H9 (cell line): Measurements from ENCODE around the gene RASSF3. TPM values are rescaled to one million over a fixed set of nuclear protein-coding genes. Genes with fewer than 3 reads are reported as not detected.

Source experiments
- DNase-seq: peaks from one replicate; pipeline ENCODE4 v3.0.0-alpha.2; 2017
- H2AFZ ChIP-seq: one replicate; pipeline ENCODE4 v1.6.1; 2013; ENCODE audit warnings: mild to moderate bottlenecking, low read length, control low read depth, moderate library complexity
- H2AK5ac ChIP-seq: 2 replicates; pipeline ENCODE4 v1.6.1; 2013; ENCODE audit warnings: low read length, control low read depth, mixed read lengths; ENCODE audit not compliant: insufficient read length
- H2BK120ac ChIP-seq: one replicate; pipeline ENCODE4 v1.6.1; 2013; ENCODE audit warnings: low read depth, mild to moderate bottlenecking, low read length, control low read depth, inconsistent platforms; ENCODE audit not compliant: poor library complexity, severe bottlenecking
- H2BK12ac ChIP-seq: 2 replicates; pipeline ENCODE4 v1.6.1; 2013; ENCODE audit warnings: low read length, control low read depth, mixed read lengths, low read depth; ENCODE audit not compliant: insufficient read length
- H2BK15ac ChIP-seq: 2 replicates; pipeline ENCODE4 v1.6.1; 2013; ENCODE audit warnings: low read depth, low read length, control low read depth
- H2BK20ac ChIP-seq: one replicate; pipeline ENCODE4 v1.6.1; 2013; ENCODE audit warnings: low read depth, mild to moderate bottlenecking, low read length, control low read depth, inconsistent platforms; ENCODE audit not compliant: poor library complexity, severe bottlenecking
- H2BK5ac ChIP-seq: 2 replicates; pipeline ENCODE4 v1.6.1; 2013; ENCODE audit warnings: low read length, control low read depth, mixed read lengths; ENCODE audit not compliant: insufficient read length
- H3K14ac ChIP-seq: 2 replicates; pipeline ENCODE4 v1.6.1; 2013; ENCODE audit warnings: low read length, control low read depth; ENCODE audit not compliant: insufficient read depth
- H3K18ac ChIP-seq: 2 replicates; pipeline ENCODE4 v1.6.1; 2013; ENCODE audit warnings: low read depth, mild to moderate bottlenecking, mixed read lengths, low read length, control low read depth; ENCODE audit not compliant: insufficient read length
- H3K23ac ChIP-seq: 2 replicates; pipeline ENCODE4 v1.6.1; 2013; ENCODE audit warnings: low read length, control low read depth, mixed read lengths, low read depth; ENCODE audit not compliant: insufficient read length
- H3K23me2 ChIP-seq: 2 replicates; pipeline ENCODE4 v1.6.1; 2013; ENCODE audit warnings: low read depth, mild to moderate bottlenecking, mixed read lengths, low read length, control low read depth; ENCODE audit not compliant: insufficient read length, poor library complexity, severe bottlenecking
- H3K27ac ChIP-seq: 2 replicates; pipeline ENCODE4 v1.5.1; 2013; ENCODE audit warnings: low read length, control low read depth, mixed read lengths, low read depth; ENCODE audit not compliant: insufficient read length
- H3K27me3 ChIP-seq: 2 replicates; pipeline ENCODE4 v1.6.1; 2013; ENCODE audit warnings: low read length, control low read depth, inconsistent platforms; ENCODE audit not compliant: insufficient read depth
- H3K4ac ChIP-seq: 2 replicates; pipeline ENCODE4 v1.6.1; 2013; ENCODE audit warnings: low read depth, mild to moderate bottlenecking, control low read depth, inconsistent platforms, low read length, moderate library complexity
- H3K4me1 ChIP-seq: 2 replicates; pipeline ENCODE4 v1.6.1; 2013; ENCODE audit warnings: low read length, control low read depth, inconsistent platforms; ENCODE audit not compliant: insufficient read depth
- H3K4me2 ChIP-seq: 2 replicates; pipeline ENCODE4 v1.6.1; 2013; ENCODE audit warnings: low read length, control low read depth, mixed read lengths; ENCODE audit not compliant: insufficient read length, insufficient read depth
- H3K56ac ChIP-seq: 2 replicates; pipeline ENCODE4 v1.6.1; 2013; ENCODE audit warnings: low read depth, mild to moderate bottlenecking, mixed read lengths, low read length, control low read depth; ENCODE audit not compliant: insufficient read length
- H3K79me1 ChIP-seq: 2 replicates; pipeline ENCODE4 v1.6.1; 2013; ENCODE audit warnings: low read depth, mild to moderate bottlenecking, moderate library complexity, low read length, control low read depth, inconsistent platforms; ENCODE audit not compliant: insufficient read depth, poor library complexity, severe bottlenecking
- H3K79me2 ChIP-seq: 2 replicates; pipeline ENCODE4 v1.6.1; 2013; ENCODE audit warnings: low read length, control low read depth, inconsistent platforms; ENCODE audit not compliant: insufficient read depth
- H3K9ac ChIP-seq: 2 replicates; pipeline ENCODE4 v1.6.1; 2013; ENCODE audit warnings: low read length, control low read depth, mixed read lengths; ENCODE audit not compliant: insufficient read length; ENCODE audit errors: extremely low read depth
- H3K9me3 ChIP-seq: one replicate; pipeline ENCODE4 v1.6.1; 2013; ENCODE audit warnings: low read depth, low read length, inconsistent platforms; ENCODE audit not compliant: control insufficient read depth
- H3T11ph ChIP-seq: one replicate; pipeline ENCODE4 v1.6.1; 2013; ENCODE audit warnings: mild to moderate bottlenecking, low read length, control low read depth, inconsistent platforms
- H4K20me1 ChIP-seq: one replicate; pipeline ENCODE4 v1.6.1; 2013; ENCODE audit not compliant: control insufficient read depth, insufficient read length, insufficient read depth
- H4K5ac ChIP-seq: 2 replicates; pipeline ENCODE4 v1.6.1; 2013; ENCODE audit warnings: low read depth, mild to moderate bottlenecking, mixed read lengths, low read length, control low read depth; ENCODE audit not compliant: insufficient read length
- H4K8ac ChIP-seq: replicated peaks from 2 replicates; pipeline ENCODE4 v1.6.1; 2013; ENCODE audit warnings: low read length, control low read depth, mixed read lengths, low read depth; ENCODE audit not compliant: insufficient read length
- H4K91ac ChIP-seq: 2 replicates; pipeline ENCODE4 v1.6.1; 2013; ENCODE audit warnings: low read depth, mild to moderate bottlenecking, moderate library complexity, mixed read lengths, low read length, control low read depth; ENCODE audit not compliant: insufficient read length
- H3K27ac Mint-ChIP-seq, 3 experiments: 2 replicates in 2 of 3; 3 replicates in 1 of 3; pipeline ENCODE4 v1.8.0; 2020 to 2021; ENCODE audit warnings: mixed read lengths in 3 of 3, mild to moderate bottlenecking in 1 of 3, moderate library complexity in 1 of 3
- H3K27me3 Mint-ChIP-seq: 2 replicates; pipeline ENCODE4 v1.8.0; 2021; ENCODE audit warnings: low read depth, mild to moderate bottlenecking, moderate library complexity, mixed read lengths
- H3K36me3 Mint-ChIP-seq, 3 experiments: 2 replicates in 2 of 3; 3 replicates in 1 of 3; pipeline ENCODE4 v1.8.0; 2020 to 2021; ENCODE audit warnings: low read depth in 3 of 3, mixed read lengths in 3 of 3; ENCODE audit not compliant: insufficient read depth in 1 of 3
- H3K4me1 Mint-ChIP-seq, 2 experiments: 2 replicates each; pipeline ENCODE4 v1.8.0; 2020; ENCODE audit warnings: mixed read lengths in 2 of 2
- H3K4me3 Mint-ChIP-seq, 2 experiments: 2 replicates in 1 of 2; 3 replicates in 1 of 2; pipeline ENCODE4 v1.8.0; 2020 to 2021; ENCODE audit warnings: mild to moderate bottlenecking in 2 of 2, mixed read lengths in 2 of 2, moderate library complexity in 1 of 2
- H3K9me3 Mint-ChIP-seq, 2 experiments: 2 replicates in 1 of 2; 3 replicates in 1 of 2; pipeline ENCODE4 v1.8.0; 2020; ENCODE audit warnings: mild to moderate bottlenecking in 2 of 2, mixed read lengths in 2 of 2, moderate library complexity in 1 of 2
- WGBS: extraction: QIAGEN DNeasy Blood & Tissue Kit; methylation state at CpG from one replicate; pipeline ENCODE4 v1.1.7; 2013; ENCODE audit warnings: missing lambda C conversion rate, low lambda C conversion rate, mixed read lengths; ENCODE audit not compliant: insufficient read length; ENCODE audit errors: extremely low coverage; 5-methylcytosine and 5-hydroxymethylcytosine counted together
- total RNA-seq: library from RNA; stranded (reverse); gene quantifications from 2 replicates; pipeline ENCODE4 v1.2.1, GENCODE V29; 2021
- TF ChIP-seq, protein P1 (sequence below): fragments of 200-600 bp; sonication (generic); conservative IDR thresholded peaks from 3 replicates; pipeline ENCODE4 v1.8.0; 2021; ENCODE audit warnings: antibody characterized with exemption, mild to moderate bottlenecking

The RASSF3 gene
- total RNA-seq, 1 experiment from 2014 or later = 45.1 TPM

GRCh38 chr12:64568298-64568697, 42.0 kb upstream of the RASSF3 start:
- WGBS = no CpG with 5 or more reads among the region's 6 CpGs
- Mint-ChIP-seq H3K27me3 (no peaks in the 10 kb centered on the region; the same call in 1 of the 2 replicates), H3K36me3 (no peaks in the 10 kb centered on the region), H3K4me1 (peaks cover 18 to 22% of the 10 kb centered on the region in 2 experiments), H3K27ac (no peak overlapping the region), H3K9me3 (no peaks in the 10 kb centered on the region), H3K4me3 (no peak overlapping the region; a peak in 1 of 5 replicates)
- Histone ChIP-seq H3K14ac (no peak overlapping the region), H2BK120ac (no peak overlapping the region), H3K9me3 (no peaks in the 10 kb centered on the region), H3K27ac (no peak overlapping the region), H3K79me2 (no peaks in the 10 kb centered on the region), H3K23ac (no peak overlapping the region), H4K8ac (no peak overlapping the region), H3K4me2 (no peak overlapping the region), H3T11ph (no peak overlapping the region), H2BK15ac (no peak overlapping the region), H3K4ac (no peak overlapping the region), H3K56ac (no peak overlapping the region), H3K27me3 (no peaks in the 10 kb centered on the region), H3K4me1 (peaks cover 6% of the 10 kb centered on the region; the same call in 1 of the 2 replicates), H4K91ac (no peak overlapping the region), H3K79me1 (no peaks in the 10 kb centered on the region), H4K20me1 (no peaks in the 10 kb centered on the region), H2BK20ac (no peak overlapping the region), H3K18ac (no peak overlapping the region), H3K9ac (no peak overlapping the region), H4K5ac (no peak overlapping the region), H2BK12ac (no peak overlapping the region), H2BK5ac (no peak overlapping the region), H2AK5ac (no peak overlapping the region), H2AFZ (no peak overlapping the region), H3K23me2 (no peaks in the 10 kb centered on the region)
- TF ChIP-seq, protein P1, sequence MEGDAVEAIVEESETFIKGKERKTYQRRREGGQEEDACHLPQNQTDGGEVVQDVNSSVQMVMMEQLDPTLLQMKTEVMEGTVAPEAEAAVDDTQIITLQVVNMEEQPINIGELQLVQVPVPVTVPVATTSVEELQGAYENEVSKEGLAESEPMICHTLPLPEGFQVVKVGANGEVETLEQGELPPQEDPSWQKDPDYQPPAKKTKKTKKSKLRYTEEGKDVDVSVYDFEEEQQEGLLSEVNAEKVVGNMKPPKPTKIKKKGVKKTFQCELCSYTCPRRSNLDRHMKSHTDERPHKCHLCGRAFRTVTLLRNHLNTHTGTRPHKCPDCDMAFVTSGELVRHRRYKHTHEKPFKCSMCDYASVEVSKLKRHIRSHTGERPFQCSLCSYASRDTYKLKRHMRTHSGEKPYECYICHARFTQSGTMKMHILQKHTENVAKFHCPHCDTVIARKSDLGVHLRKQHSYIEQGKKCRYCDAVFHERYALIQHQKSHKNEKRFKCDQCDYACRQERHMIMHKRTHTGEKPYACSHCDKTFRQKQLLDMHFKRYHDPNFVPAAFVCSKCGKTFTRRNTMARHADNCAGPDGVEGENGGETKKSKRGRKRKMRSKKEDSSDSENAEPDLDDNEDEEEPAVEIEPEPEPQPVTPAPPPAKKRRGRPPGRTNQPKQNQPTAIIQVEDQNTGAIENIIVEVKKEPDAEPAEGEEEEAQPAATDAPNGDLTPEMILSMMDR = no peak
- no peak for DNase-seq
